AG08396 (cell line): ENCODE measurements around the gene ADK.
"Not testable (repeated sequence)": the region's sequence is repeated elsewhere in the genome, so short reads cannot be mapped to it uniquely, and the experiment has no call there.

Source experiments
- DNase-seq: peaks from one replicate; pipeline ENCODE4 v3.0.0; 2012; ENCODE audit warnings: low spot score, mixed read lengths

The ADK gene

DNA sequence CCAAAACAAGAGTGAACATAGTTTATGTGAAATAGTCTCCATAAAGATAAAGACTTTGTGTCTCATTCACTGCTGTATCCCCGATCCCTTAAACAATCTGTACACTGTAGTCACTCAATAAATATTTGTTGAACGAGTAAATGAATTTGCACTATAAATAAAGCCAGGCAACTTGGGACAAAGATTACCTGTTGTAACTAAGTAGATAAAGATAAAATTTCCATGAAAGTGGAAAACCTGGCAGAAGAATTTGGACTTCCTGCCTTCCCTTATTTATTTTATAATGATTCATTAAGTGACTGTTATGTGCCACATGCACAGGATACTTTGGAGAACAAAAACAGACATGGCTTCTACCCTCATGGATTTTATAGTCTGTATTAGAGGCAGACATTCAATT lies 397.7 kb downstream of the ADK start:
- DNase-seq = no peak

DNA sequence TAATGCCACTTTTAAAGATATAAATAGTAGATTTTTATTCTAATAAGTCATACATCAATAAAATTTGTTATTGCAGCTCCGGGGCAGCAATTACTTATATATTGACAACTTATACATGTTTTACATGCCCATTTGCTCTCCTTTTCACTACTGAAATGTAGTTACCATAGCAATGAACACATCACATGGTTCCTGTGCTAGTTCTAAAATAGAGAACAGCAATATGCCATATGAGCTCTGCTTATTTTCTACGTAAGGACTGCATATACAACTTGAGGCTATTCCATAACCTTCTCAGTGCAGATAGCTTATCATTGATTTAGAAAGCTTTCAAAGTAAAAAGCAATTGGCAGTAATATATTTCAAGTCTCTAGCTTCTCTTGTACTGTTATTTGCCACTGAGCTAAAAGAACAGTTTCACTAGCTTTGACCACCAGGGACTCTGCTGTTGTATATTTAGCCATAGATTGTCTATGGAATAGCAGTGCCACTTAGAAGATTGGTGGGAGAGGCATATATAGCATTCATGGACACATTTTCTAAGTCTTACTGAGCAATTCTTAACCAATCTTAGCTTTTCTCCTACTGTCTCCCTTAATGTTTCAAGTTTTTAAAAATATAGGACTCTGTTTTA lies 405.2 kb downstream of the ADK start:
- no peak for DNase-seq

DNA sequence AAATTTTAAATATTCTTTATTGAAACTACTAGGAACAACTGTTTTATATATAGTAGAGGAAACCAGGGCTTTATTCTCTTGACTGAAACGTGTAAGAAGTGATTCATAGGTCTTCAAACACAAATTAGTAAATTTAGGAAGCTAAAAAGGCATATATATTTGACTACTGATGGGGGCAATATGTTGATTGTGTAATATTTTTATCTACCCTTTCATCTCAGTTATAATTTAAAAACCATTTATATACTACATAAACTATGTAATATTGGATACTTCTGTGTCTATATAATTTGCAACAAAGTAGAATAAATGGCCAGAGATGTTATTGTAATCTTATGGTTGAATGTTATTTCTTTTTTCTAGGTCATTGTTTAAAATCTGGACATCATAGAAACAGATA lies 406.1 kb downstream of the ADK start:
- no peak for DNase-seq

DNA sequence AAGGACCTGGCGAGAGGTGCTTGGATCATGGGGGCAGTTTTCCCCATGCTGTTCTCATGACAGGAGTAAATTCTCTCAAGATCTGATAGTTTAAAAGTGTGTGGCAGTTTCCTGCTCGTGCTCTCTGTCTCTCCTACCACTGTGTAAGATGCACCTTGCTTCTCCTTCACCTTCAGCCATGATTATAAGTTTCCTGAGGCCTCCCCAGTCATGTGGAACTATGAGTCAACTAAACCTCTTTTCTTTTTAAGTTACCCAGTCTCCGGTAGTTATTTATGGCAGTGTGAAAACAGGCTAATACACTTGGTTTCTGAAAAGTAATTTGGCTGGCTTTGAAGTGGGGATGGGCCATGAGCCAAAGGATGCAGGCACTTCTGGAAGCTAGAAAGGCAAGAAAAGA lies 407.4 kb downstream of the ADK start:
- DNase-seq = no peak

DNA sequence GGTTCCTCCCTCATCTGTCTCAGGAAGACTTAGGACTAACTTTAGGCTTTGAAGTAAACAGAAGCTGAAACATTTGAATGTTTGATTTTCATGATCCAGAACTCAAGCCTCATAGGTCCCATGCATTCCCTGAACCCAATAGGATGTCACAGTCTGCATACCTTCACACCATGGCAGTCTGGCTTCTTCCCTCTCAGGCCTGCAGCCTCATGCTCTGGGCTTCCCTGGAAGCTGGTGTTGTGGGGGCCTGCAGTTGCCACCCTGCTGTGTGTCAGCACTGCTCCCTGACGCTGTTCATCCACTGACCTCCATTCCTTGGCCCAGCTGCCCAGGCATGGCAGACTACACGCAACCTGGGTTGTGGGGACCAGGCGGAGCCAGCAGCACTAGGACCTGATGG lies 407.9 kb downstream of the ADK start:
- DNase-seq = no peak

DNA sequence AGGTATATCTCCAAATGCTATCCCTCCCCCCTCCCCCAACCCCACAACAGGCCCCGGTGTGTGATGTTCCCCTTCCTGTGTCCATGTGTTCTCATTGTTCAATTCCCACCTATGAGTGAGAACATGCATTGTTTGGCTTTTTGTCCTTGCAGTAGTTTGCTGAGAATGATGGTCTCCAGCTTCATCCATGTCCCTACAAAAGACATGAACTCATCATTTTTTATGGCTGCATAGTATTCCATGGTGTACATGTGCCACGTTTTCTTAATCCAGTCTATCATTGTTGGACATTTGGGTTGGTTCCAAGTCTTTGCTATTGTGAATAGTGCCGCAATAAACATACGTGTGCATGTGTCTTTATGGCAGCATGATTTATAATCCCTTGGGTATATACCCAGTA lies 417.9 kb downstream of the ADK start:
- not testable (repeated sequence) for DNase-seq

DNA sequence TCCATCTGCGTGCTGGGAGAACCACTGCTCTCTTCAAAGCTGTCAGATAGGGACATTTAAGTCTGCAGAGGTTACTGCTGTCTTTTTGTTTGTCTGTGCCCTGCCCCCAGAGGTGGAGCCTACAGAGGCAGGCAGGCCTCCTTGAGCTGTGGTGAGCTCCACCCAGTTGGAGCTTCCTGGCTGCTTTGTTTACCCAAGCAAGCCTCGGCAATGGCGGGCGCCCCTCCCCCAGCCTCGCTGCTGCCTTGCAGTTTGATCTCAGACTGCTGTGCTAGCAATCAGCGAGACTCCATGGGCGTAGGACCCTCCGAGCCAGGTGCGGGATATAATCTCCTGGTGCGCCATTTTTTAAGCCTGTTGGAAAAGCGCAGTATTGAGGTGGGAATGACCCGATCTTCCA lies 422.5 kb downstream of the ADK start:
- not testable (repeated sequence) for DNase-seq

DNA sequence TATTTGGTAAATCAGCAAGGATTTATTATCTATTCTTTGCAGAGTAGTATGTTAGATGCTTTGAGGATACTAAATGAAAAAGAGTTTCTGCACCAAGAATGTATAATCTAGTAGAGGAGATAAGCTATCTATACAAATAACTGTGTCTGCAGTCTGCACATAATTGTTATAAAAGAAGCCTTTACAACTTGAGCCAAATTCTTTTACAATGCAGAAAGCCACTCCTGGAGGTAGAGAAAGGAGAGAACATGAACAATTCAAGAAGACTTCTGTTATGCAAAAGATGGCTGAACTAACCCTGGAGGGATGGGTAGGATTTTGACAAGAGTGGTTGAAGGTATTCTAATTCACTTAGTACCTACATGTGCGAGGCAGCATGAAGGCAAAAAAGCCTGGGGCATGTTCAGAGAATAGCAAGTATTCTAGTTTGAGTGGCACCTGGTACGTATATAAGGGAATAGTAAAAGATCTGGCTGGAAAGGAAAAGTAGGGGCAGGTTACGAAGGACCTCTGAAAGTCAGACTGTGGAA lies 424.2 kb downstream of the ADK start:
- no peak for DNase-seq

DNA sequence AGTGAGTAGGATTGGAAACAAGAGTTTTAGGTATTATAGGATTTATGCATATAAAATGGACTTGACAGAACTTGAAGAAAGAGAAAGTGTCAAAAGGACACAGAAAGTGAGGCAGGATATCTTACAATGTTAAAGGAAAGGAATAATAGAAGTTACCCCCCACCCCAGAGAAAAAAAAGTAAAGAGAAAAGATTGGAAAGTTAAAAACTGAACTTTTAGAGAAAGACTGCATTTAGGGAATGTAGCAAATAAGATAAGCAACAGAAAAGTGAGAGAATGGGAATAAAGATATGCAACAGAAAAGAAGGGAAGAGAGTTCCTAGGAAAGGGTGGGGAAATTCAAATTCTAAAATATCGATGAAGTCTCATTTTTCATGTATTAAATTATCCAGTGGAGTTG lies 424.9 kb downstream of the ADK start:
- DNase-seq = no peak

DNA sequence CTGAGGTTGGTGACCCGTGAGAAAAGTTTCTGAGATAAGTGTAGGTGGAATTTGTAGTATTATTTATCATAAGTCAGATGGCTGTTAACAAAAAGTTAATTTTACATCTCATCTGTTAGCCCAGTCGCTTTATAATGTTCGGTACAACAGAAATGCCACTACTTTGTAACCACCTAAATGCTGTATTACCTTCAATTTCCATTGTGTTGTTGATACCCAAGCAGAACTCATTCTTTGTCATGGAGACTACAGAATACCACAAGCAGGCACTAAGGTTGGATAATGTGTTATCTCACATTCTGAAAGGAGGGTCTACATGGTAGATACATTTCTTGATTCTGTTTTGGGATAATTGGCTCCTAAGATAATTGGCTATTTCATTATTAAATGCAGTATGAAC lies 425.6 kb downstream of the ADK start:
- no peak for DNase-seq

DNA sequence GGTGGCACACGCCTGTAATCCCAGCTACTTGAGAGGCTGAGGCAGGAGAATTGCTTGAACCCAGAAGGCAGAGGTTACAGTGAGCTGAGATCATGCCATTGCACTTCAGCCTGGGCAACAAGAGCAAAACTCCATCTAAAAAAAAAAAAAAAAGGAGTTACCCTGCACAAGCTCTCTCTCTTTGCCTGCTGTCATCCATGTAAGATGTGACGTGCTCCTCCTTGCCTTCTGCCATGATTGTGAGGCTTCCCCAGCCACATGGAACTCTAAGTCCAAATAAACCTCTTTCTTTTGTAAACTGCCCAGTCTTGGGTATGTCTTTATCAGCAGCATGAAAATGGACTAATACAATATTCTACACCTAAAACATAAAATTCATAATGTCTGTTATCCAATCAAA lies 429.4 kb downstream of the ADK start:
- DNase-seq = not testable (repeated sequence)

DNA sequence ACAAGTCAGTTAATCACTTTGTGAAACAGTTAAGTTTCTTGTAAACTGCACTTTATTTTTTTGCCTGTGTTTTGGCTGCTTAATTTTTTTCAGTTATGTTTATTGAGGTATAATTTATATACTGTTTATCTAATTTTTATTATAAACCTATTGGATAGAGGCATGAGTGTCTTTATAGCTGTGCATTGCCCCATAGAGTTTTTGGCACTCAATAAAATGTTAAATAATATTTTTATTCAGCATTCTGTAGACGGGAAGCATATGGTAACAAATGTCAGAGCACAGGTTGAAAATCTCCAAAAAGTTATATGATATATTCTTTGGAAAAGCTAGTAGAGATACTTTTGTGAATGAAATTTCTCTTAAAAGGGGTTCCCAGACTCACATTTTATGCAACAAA lies 431.5 kb downstream of the ADK start:
- no peak for DNase-seq

DNA sequence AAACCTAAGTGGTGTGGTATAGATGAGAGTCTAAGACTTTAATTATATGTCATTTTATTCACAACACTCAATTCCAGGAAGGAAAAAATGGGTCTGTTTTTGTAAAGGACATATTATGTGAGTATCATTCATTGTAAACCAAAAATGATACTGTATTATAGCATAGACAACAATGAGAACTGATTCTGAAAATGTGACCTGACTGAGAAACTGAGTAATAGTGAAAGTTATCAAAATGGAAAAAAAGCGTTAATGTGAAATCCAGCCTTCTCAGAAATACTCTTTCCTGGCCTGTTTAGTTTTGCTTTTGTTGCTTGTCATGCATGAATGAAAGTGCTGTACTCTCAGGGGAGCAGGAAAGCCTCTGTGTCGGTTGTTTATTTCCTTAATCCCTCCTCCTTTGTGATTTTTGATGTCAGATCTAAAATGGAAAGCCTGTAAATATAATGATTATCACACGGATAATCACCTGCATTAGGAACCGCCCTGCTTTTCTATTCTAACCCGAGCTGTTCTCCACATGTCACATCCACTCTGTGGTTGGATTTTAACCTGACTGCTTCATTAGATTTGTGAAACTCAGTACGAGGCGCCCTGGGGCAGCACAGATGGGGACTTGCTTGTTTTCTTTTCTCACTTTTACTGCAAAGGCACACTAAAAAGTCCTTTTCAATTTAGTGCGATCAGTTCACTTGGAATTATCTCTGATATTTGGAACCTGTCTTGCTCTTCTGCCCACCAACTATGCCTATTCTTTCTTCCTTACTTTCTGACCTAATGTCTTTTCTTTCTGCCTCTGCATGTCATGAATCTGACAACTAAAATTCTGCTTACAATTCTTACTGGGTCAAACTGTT lies 434.4 kb downstream of the ADK start:
- DNase-seq = no peak

DNA sequence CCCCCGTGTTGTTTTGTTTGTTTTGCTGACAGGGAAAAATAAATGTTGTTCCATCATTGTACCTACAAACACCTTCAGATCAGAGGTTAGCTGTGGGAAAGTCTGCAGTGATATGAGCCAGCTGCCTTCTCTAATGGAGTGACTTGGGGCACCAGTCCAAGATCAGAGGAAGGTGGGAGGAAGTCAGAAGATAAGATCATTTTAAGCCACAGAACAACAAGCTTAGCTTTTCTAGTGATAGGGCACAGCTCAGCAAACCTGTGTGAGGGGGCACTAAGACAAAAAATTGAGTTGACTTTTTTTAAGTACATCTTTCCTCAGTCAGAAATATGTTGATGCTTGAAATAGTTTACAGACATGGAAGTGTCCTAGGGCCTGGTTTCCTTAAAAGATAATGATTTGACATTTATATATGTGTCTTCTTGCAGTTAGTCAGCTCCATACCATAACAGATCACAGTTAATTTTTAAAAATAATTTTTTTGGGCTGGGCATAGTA lies 435.1 kb downstream of the ADK start:
- peak; percentile 3 for DNase-seq

DNA sequence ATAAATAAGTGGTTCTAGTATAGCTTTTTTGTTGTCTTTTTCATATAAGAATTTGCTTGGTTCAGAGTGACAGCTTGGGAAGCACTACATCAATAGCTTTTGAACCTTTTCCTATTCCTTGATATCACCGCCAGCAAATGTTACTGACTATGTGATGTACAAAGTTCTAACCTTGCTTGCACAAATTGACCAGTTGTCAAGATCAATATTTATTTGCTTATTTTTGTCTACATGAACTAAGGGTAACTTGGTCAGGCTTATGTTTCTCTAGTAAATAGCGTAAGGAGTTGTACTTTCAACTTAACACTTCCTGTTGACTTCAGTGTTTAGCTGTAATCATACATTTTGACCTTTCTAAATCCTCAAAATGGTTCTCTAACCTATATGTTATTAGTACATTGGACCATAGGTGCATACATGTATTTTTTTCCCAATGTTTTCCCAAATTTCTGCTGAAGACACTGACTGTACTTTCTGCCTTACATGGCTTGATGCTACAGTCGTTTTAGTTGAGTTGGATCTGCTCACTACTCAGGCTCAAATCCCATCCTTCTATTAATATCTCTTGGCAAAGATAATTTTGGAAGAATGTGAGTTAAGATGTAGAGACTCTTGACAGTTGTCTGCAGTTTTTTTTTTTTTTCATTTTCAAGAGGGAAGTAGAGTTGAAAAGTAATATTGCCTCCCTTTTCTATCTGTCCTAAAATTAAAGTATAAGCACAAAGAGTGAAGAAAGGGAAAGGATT lies 436.3 kb downstream of the ADK start:
- no peak for DNase-seq

DNA sequence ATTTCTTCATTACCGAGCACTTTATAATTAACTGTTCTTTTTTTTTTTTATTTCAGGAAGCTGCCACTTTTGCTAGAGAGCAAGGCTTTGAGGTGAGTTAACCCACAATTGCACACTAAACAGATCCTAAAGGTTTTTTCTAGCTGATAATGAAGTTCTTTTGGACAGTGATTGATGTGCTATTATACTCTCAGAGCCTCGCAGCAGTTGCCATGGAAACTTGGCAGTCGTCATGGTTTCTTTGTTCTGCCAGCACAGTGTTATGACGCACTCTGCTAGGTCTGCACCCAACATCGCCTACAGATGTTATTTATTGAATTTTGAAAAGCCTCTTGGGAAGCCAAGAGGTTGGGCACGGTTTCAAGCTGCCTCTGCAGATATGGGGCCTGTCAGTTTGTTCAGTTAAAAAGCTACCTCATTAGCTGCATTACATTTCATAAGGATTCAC lies 438.2 kb downstream of the ADK start:
- DNase-seq = peak; percentile 85

DNA sequence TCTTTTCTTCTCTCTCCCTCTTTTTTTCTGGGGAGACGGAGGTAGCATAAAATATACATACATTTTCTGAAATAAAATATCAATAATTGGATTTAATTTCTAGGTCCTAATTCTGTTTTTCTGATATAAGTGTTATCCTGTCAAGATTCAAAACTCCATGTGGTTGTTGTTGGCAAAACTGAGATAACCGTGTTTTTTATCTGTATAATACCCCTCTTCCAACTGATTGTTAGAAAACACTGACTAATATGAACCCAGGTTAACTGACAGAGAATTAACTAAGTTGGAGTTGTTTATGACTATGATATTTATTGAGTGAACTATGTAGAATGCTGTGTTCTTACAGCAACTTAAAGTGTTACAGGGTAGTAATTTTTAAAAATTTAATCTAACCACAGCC lies 438.8 kb downstream of the ADK start:
- DNase-seq = no peak

DNA sequence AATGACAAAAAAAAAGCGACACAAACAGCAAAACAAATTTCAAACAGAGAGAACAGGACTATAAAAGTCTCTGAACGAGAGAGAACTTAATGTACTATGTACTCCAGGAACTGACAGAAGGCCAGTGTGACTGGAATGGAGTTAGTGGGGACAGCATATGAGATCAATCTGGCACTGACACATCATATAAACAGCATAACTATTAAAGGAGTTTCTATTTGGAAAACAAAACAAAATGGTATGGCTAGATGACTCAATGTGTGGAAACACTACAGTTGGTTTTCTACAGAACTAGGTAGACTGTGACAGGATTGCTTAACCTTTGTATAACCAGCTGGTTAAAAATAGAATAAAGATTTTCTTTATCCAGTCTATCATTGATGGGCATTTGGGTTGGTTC lies 442.4 kb downstream of the ADK start:
- peak; percentile 27 for DNase-seq

DNA sequence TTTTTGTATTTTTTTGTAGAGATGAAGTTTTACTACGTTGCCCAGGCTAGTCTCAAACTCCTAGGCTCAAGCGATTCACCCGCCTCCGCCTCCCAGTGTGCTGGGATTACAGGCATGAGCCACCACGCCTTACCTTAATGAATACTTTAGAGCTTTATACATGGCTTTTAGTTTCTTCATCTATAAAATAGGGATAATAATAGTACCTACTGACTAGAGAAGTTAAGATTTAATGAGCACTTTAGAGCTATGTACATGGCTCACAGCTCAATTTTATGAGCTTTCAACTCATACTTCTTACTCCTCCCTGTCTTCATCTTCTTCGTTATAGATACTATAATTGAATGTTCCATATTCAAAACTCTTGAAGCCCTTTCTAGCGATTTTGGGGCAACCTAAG lies 445.7 kb downstream of the ADK start:
- no peak for DNase-seq

DNA sequence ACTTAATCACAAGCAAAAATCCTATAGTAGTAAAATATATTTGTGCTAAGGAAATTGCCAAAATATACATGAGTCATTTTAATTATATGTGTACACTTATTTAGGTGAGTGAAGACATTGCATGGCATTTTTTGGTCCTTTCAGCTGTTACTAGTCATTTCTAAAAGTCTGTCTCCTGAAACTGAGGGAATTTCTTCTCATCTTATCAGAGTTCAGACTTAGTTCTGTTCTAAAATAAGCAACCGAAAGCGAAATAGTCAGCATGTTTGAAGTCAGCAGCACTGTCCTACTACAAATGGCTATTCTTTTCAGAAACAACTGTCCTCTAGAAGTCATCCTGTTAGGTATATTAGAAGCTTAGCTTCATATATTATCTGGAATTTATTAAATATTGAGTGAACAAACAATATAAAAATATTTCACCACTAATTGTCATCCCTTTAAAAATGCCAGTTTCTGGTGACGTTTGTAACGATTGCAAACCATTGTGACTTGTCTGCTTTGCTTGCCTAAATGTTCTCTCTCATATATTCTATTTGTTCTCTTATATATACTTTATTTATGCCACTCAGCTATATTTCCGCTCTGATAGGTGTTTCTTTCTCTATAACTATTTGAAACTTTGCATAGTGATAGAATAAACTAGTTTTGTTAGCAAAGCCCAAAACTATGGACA lies 448.0 kb downstream of the ADK start:
- no peak for DNase-seq

DNA sequence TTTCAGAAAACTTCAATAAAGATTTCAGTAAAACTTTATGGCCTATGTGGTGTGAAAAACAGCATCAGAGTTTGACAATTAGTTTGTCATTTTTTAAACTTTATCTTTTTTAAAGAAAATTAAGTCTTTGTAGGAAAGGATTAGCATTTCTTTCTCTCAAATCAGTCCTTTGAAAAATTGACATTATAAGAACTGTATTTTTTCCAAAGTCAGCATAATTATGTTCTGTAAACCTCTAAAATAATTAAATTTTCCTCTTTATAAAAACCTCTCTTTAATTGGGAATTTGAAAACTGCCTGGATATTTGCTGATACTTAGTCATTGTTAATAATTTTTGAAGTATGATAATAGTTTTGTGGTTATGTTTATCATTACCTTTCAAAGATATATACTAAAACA lies 448.7 kb downstream of the ADK start:
- DNase-seq = no peak

DNA sequence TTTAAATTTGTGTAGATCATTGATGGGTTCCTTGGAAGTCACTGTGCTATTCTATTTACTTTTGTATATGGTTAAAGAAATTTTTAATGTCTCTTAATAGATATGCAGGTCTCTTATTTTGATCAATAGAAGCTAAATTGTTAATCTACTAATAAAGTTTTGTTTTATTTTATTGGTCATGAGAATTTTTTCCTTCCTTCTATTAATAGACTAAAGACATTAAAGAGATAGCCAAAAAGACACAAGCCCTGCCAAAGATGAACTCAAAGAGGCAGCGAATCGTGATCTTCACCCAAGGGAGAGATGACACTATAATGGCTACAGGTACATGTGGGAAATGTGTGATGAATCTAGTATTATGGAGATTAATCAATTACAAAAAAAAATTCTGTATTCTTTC lies 449.1 kb downstream of the ADK start:
- no peak for DNase-seq
